Measurements from ENCODE around the gene ANKRD30A.

DNA sequence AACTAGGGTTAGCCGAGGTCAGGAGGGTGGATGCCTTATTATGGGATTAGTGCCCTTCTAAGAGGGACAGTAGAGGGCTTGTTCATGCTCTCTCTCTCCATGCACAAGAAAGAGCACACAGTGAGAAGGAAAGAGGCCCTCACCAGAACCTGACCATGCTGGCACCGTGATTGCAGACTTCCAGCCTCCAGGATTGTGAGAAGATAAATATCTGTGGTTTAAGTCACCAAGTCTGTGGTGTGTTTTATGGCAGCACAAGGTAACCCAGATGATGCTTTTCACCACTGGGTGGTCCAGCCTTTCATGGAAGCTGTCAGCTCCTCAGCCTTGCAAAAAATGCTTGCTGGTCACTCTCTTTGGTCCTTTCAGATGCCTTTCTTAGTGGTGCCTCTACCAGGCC lies 175.9 kb downstream of the ANKRD30A start:
- TF ChIP-seq, protein P1, sequence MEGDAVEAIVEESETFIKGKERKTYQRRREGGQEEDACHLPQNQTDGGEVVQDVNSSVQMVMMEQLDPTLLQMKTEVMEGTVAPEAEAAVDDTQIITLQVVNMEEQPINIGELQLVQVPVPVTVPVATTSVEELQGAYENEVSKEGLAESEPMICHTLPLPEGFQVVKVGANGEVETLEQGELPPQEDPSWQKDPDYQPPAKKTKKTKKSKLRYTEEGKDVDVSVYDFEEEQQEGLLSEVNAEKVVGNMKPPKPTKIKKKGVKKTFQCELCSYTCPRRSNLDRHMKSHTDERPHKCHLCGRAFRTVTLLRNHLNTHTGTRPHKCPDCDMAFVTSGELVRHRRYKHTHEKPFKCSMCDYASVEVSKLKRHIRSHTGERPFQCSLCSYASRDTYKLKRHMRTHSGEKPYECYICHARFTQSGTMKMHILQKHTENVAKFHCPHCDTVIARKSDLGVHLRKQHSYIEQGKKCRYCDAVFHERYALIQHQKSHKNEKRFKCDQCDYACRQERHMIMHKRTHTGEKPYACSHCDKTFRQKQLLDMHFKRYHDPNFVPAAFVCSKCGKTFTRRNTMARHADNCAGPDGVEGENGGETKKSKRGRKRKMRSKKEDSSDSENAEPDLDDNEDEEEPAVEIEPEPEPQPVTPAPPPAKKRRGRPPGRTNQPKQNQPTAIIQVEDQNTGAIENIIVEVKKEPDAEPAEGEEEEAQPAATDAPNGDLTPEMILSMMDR (conservative IDR thresholded peaks at IDR 0.05; ENCODE audit: low read depth in 2 of 2) = no peak
- TF ChIP-seq EZH2 (IDR thresholded peaks at IDR 0.05; ENCODE audit: low read depth, unreplicated experiment) = no peak
- TF ChIP-seq, protein P2, sequence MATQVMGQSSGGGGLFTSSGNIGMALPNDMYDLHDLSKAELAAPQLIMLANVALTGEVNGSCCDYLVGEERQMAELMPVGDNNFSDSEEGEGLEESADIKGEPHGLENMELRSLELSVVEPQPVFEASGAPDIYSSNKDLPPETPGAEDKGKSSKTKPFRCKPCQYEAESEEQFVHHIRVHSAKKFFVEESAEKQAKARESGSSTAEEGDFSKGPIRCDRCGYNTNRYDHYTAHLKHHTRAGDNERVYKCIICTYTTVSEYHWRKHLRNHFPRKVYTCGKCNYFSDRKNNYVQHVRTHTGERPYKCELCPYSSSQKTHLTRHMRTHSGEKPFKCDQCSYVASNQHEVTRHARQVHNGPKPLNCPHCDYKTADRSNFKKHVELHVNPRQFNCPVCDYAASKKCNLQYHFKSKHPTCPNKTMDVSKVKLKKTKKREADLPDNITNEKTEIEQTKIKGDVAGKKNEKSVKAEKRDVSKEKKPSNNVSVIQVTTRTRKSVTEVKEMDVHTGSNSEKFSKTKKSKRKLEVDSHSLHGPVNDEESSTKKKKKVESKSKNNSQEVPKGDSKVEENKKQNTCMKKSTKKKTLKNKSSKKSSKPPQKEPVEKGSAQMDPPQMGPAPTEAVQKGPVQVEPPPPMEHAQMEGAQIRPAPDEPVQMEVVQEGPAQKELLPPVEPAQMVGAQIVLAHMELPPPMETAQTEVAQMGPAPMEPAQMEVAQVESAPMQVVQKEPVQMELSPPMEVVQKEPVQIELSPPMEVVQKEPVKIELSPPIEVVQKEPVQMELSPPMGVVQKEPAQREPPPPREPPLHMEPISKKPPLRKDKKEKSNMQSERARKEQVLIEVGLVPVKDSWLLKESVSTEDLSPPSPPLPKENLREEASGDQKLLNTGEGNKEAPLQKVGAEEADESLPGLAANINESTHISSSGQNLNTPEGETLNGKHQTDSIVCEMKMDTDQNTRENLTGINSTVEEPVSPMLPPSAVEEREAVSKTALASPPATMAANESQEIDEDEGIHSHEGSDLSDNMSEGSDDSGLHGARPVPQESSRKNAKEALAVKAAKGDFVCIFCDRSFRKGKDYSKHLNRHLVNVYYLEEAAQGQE (IDR thresholded peaks at IDR 0.05; ENCODE audit: unreplicated experiment) = no peak

Measured in GM23338 (cell line).